Measurements from ENCODE around the gene ATXN7L1.

ATXN7L1 gene

GRCh38 chr7:105788356-105788755 lies 88.0 kb downstream of the ATXN7L1 start:
- no peak overlapping the region for H3K4me3 ChIP-seq (ENCODE audit: low read depth, low read length)
- no peaks in the 10 kb centered on the region for H3K9me3 ChIP-seq (ENCODE audit: control insufficient read depth, insufficient read depth, low read depth, low read length)
- CTCF ChIA-PET = no interaction called here
- no peaks in the 10 kb centered on the region for H3K4me1 ChIP-seq (ENCODE audit: control insufficient read depth, insufficient read depth, low read length)
- no peak overlapping the region for H3K27ac ChIP-seq (ENCODE audit: extremely low read depth, low read depth, low read length)
- POLR2A ChIA-PET = no interaction called here
- TF ChIP-seq ZNF768 (tag by site-specific recombination; IDR thresholded peaks at IDR 0.05) (no peak), SETDB1 (IDR thresholded peaks at IDR 0.05; ENCODE audit: insufficient read length, low read length) (no peak), PATZ1 (tag by site-specific recombination; IDR thresholded peaks at IDR 0.05) (no peak), ZNF777 (tag by site-specific recombination; IDR thresholded peaks at IDR 0.05; ENCODE audit: borderline replicate concordance) (no peak), ZBTB20 (tag by site-specific recombination; IDR thresholded peaks at IDR 0.05) (no peak), PBX3 (CRISPR knock-in tag; IDR thresholded peaks at IDR 0.05) (no peak), ZNF530 (tag by site-specific recombination; IDR thresholded peaks at IDR 0.05; ENCODE audit: low read depth) (no peak), ZNF138 (tag by site-specific recombination; IDR thresholded peaks at IDR 0.05; ENCODE audit: borderline replicate concordance) (no peak), ZNF184 (tag by site-specific recombination; IDR thresholded peaks at IDR 0.05) (no peak), SP3 (tag by site-specific recombination; IDR thresholded peaks at IDR 0.05) (no peak), ZNF560 (tag by site-specific recombination; IDR thresholded peaks at IDR 0.05; ENCODE audit: borderline replicate concordance) (no peak), ZNF548 (tag by site-specific recombination; IDR thresholded peaks at IDR 0.05) (no peak), ZNF654 (tag by site-specific recombination; IDR thresholded peaks at IDR 0.05; ENCODE audit: low read depth) (no peak), YY2 (tag by site-specific recombination; IDR thresholded peaks at IDR 0.05) (no peak)
- no peaks in the 10 kb centered on the region for H3K36me3 ChIP-seq (ENCODE audit: control insufficient read depth in 2 of 2, insufficient read depth in 1 of 2, low read length in 2 of 2)

- CTCF ChIA-PET = no interaction called here
- no peak overlapping the region for H3K27ac ChIP-seq (ENCODE audit: extremely low read depth, low read depth, low read length)
- POLR2A ChIA-PET = no interaction called here
- H3K36me3 ChIP-seq (ENCODE audit: control insufficient read depth in 2 of 2, insufficient read depth in 1 of 2, low read length in 2 of 2) = no peaks in the 10 kb centered on the region
- no peaks in the 10 kb centered on the region for H3K4me1 ChIP-seq (ENCODE audit: control insufficient read depth, insufficient read depth, low read length)
- no peaks in the 10 kb centered on the region for H3K9me3 ChIP-seq (ENCODE audit: control insufficient read depth, insufficient read depth, low read depth, low read length)
- H3K4me3 ChIP-seq (ENCODE audit: low read depth, low read length) = no peak overlapping the region
- TF ChIP-seq ZNF596 (tag by site-specific recombination; IDR thresholded peaks at IDR 0.05) (no peak), ZNF280C (tag by site-specific recombination; IDR thresholded peaks at IDR 0.05) (no peak), ZNF354C (tag by site-specific recombination; IDR thresholded peaks at IDR 0.05; ENCODE audit: borderline replicate concordance, low read depth) (no peak), ZNF148 (tag by site-specific recombination; IDR thresholded peaks at IDR 0.05; ENCODE audit: borderline replicate concordance) (no peak), SCRT2 (tag by site-specific recombination; IDR thresholded peaks at IDR 0.05) (no peak), ZNF623 (tag by site-specific recombination; IDR thresholded peaks at IDR 0.05) (no peak), HOXD13 (CRISPR knock-in tag; IDR thresholded peaks at IDR 0.05; ENCODE audit: borderline replicate concordance) (no peak), ZNF350 (tag by site-specific recombination; IDR thresholded peaks at IDR 0.05) (no peak), ZNF610 (tag by site-specific recombination; IDR thresholded peaks at IDR 0.05; ENCODE audit: borderline replicate concordance) (no peak), ZBTB6 (tag by site-specific recombination; IDR thresholded peaks at IDR 0.05) (no peak), KLF10 (tag by site-specific recombination; IDR thresholded peaks at IDR 0.05) (no peak)
Observed at GRCh38 chr7:105787793-105788192, 88.6 kb downstream of the ATXN7L1 start.

All from HEK293 (cell line).